Fibroblast of skin of back (primary cell): ENCODE measurements around the gene FOXF2.

ENCODE experiments used
- DNase-seq: peaks from one replicate; pipeline ENCODE4 v3.0.0-alpha.2; 2013

FOXF2 gene

DNA sequence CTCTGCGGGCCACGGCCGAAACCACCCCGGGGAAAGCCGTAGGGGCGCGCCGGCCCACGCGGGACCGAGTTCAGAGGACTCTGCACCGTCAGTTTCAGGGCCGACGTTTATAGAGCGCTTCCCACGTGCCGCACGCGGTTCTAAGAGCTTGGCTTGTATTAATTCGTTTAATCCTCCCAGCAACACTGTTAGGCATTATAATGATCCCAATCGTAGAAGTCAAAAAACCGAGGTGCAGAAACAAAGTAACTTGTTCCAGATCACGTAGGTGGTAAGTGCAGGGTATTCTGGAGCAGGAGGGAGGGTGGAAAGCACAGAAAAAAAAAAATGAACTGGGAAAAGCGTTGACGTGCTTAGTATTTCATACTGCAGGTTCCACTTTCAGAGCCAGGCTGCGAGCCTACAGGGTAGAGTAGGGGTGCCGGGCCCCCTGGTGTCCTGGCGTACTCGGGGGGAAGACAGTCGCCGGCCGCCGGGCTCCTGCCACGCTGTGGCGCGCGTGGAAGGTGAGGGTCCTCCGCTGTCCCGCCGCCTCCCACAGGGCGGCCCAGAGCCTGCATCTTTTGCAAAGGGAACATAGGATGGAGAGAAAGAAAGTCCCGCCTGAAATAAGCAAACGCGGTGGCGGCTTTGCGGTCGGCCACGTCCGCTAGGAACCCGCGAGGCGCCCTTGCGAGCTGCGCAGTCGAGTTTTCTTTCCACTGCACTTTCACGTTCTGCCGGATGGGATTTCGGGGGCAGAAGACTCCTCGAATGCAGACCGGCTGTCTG is 10.2 kb upstream of the FOXF2 start:
- no peak for DNase-seq

DNA sequence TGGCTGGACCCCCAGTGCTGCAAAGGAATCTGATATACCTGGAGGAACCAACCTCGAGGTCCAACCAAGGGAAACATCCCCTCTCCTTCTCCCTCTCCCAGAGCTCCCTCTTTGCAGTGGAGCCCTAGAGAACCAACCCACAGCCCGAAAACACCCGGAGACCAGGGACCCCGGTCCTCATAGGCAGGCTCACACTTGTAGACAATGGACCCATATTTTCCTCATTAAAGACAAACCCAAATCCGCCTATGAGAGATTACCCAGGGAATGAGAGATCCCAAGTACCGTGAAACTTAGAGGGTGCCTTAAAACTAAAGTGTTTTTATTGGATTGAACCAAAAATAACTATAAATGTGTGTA is 9.6 kb upstream of the FOXF2 start:
- no peak for DNase-seq

DNA sequence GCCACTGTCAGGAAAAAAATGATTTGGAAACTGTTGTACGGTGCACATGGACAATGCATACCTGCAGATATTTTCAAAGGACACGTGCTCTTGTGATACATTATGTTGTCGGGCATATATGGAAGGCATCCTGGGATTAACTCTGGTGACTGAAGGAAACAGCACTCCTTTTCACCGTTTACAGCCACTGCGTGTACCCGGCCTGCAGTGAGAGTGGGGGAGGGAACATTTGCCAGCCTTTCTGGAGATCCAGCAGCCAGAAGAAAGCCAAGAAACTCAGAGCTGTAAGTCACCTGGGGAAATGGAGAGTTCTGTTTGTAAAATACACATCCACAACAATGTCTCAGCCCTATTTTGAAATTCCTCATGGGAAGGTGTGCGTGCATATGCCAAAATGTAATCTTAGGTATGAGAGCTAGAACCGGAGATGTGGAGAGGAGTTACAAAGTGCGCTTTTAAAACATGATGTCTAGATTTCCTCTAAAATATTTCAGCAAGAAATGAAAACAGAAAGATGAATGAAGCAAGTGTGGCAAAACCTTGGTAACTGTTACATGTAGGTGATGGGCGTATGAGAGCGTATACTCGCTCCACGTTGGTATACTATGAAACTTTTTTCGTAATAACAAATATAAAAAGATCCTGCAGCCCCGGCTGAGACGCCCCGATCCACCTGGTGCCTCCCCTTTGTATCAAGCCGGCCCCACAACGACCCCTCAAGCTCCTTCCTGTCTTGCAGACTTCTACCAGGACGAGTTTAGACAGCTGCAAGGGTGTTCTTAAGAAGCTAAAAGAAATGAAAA is 8.6 kb upstream of the FOXF2 start:
- no peak for DNase-seq

DNA sequence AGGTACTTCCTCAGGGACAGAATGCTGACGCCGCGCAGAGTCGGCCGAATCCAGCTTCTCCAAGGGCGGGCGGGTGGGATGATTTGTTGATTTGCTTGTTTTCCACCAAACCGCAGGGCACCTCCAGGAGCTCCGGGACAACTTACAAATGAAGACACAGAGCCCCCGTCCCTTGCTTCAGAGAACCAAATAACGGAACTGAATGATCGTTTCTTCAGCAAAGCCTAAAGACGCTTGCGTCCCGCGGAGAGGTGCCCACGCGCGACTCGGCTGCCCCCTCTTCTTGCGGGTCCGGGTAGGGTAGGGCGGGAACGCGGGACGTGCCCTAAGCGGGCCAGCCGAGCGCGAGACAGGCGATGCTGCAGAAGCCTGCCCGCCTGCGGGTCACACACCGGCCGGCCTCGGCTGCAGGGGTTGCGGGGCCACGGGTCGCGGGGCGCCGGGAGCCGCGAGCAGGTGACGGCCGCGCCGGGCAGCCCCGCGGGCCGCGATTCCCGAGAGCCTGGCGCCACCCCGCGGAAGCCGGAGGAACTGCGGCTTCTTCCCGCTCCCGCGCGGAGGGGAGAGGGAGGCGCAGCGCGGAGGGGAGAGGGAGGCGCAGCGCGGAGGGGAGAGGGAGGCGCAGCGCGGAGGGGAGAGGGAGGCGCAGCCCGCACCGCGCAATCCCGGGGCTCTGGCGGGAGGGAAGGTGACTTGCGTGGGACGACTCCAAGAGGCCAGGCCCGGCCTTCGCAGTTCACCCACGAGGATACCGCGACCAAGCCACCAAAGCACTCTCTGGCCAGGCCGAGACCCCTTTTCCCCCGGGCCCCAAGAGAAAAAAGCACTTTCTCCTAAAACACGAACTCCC is 7.7 kb upstream of the FOXF2 start:
- DNase-seq: peak; percentile 22

DNA sequence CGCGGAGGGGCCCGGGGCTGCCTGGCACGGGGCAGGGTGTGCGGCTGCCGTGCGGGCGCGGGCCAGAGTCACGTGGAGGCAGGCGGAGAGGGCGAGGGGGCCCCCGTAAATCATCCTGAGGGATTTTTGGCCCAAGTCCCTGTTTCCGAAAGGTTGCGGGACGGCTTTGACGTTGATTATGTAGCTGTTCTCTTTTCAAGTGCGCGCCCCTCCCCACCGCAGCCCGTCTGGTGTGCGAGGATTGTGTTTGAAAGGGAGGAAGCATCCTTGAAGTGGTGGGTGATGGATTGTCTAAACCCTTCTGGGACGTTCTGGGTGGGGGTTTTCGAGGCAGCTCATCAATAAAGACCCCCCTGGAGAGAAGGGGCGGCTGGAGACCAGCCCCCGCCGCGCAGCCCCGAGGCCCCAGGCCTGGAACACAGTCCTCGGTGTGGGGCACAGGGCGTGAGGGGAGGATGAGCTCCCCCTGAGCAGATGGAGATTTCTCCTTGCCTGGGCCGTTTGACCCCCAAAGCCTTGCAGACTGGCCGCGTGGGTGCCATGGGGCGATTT is 7.0 kb upstream of the FOXF2 start:
- no peak for DNase-seq

DNA sequence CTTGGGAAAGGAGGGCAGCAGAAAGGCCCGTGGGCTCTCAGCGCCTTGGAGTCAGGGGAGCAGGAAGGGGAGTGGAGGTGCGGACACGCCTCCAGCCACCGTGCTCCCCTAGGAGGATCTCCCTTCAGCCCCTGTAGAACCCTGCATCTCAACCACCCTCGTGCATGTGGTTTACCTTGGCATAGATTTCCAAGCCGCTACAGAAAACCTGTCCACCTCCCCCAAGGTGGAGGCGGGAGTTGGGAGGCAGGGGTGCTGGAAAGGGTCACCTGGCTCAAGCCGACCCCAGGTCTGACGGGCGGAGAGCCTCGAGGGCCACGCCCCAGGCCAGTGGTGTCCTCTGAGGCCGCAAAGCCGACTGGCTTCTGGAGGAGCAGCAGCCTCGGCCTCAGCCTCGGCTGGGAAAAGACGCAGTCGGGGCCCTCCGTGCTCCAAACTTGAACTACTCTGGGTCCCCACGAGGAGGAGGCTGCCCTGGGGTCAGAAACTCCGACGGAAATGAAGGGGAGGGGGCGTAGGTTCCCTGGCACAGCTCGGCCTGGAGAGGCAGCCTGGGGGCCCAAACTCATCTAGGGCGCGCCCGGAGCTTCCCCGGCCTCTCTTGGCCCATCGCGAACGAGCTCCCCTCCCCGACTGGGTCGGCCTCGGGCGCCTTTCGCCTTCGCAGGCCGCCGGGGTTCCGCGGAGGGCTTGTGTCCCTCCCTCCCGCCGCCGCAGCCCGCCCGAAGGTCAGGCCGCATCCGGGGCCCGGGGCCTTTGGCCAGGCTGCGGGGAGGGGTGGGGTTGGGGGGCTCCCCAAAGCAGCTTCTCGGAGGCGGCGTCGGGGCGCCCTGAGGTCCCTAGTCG is 6.3 kb upstream of the FOXF2 start:
- DNase-seq: no peak

DNA sequence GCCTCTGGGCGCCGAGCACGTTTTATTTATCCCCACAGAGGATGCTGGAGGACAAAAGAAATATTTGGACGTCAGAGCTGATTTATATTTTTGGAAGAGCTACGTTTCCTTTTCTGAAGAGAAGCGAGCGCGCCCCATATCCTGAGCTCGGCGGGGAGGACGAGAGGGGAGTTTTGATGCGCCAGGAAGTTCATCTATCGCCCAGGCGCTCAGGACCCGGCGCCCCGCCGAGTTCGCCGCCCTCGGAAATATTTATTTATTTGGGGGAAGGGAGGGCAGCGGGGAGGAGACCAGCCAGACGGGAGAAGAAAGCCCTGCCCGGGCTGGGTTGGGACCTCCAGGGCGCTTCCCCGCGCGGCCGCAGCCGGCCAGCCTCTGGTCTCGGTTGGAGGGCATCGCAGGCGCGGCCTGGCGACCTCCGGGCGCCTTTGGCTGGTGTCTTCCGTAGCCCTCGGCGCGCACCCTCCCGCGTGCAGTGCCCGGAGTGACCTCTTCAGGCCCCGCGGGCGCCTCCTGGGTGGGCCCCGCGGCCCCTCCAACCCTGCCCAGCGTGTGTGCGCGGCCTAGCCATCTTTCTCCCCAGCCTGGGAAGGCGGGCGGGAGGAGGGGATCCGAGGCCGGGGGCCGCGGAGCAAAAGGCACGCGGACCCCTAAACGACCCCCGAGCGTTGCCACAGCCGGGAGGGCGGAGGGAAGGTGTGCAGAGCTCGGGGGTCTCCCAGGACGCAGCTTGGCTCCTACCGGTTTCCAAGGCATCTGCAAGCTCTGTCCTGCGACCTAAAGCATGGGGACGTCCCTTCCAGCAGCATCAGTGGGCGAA is 5.4 kb upstream of the FOXF2 start:
- no peak for DNase-seq

DNA sequence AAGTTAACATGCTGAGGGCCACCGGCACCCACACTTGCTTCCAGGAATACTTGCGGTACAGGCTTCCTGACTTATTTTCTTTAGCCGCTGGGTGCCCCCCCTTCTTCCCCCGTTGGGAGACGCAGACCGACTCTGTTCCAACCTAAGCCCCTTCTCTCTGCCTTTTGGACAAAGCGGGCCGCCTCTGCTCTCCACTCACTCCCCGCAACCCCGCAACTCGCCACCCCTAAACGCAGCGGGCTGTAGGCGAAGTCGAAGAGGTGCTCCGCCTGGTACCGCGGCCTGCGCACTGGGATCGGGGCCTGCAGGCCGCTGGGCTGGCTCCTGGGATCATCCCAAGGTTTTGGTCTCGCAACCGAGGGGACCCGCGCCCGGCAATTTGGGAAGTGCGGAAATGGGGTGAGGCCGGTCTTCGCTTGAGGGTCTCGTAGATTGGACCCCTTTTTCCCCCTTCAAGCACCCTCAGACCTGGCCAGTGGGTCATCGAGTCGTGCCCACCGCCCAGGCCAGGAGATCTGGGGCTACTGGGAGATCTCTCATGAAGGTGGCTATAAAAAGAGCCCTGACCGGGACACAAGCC is 4.7 kb upstream of the FOXF2 start:
- no peak for DNase-seq

DNA sequence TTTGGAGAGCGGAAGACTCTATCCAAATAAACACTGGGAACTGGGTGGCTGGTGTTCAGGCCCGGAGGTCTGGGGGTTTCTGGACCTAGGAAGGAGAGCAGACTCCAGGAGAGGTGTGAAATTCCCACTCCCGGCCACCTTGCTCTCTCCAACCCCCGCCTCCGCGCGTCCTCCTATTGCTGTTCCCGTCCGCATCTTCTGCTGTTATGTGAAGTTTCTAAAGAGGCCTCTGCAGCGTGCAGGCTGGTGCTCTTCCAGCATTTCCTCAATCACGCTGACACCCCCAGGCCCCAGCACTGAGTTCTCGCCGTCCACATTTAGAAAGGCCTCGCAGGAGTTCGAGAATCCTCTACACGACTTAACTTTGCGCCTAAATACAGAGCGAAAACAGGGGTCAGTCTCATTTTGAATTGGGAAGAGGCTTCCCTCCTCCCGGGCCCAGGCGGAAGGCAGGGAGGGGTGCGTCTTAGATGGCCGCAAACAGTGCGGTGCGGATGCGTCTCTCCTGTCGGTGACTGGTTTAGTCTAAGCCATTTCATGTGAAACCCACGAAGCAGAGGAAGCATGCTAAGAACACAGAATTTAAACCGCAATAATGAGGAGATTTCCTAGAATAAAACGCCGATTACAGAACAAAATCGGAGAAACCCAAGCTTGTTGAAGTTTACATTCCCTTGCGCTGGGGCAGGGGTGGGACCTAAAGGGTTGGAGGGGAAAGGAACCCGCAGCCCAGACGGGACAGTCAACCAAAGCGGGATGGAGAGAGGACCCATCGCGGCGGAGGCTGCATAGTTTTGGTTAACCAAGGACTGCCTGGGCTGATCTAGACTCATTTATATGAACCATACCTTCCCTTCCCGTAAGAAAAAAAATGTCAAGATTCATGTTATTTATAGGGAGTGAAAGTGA is 4.0 kb upstream of the FOXF2 start:
- no peak for DNase-seq

DNA sequence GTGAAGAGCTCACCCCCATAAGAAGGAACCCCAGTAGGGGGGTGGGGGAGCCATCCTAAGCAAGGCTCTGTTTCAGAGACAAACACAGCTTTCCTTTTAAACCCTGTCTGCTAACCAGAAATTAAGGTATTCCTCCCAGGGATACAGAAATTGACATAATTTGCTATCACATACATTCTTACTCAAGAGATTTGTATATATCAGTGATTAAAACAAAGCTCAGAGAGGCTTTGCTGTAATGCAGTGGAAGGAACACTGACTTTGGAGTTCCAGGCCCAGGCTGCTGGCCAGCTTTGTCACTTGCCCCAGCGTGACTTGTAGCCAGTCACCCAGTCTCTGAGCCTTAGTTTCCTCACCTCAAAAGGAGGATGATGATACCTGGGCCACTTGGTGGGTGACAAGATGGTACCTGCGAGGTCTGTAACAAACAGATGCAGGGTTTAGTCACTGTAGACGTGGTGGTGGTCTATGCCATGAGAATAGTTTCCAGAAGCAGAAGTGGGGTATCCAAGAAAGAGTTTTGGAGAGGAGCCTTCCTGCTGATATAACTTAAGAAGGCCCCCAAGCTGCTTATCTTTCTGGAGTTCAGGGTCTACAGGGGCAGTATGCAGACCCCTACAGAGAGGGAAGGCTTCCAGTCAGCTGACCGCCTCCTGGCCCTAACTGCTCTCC is 3.2 kb upstream of the FOXF2 start:
- no peak for DNase-seq

DNA sequence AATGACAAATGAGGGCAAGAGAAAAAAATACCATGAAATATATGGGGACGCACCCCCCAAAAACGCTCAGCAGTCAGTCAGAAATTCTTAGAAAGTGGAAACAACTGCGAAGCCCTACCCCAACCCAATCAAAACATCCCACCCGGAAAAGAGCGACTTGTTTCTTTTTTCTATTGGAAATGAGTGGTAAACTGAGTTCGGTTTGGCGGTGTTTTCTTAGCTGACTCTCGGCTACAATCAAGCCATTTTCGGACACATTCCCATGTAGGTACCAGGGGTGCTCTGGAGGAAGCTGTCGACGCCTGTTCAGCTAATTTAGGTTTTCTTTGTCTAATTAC is 1.9 kb upstream of the FOXF2 start:
- DNase-seq: no peak

DNA sequence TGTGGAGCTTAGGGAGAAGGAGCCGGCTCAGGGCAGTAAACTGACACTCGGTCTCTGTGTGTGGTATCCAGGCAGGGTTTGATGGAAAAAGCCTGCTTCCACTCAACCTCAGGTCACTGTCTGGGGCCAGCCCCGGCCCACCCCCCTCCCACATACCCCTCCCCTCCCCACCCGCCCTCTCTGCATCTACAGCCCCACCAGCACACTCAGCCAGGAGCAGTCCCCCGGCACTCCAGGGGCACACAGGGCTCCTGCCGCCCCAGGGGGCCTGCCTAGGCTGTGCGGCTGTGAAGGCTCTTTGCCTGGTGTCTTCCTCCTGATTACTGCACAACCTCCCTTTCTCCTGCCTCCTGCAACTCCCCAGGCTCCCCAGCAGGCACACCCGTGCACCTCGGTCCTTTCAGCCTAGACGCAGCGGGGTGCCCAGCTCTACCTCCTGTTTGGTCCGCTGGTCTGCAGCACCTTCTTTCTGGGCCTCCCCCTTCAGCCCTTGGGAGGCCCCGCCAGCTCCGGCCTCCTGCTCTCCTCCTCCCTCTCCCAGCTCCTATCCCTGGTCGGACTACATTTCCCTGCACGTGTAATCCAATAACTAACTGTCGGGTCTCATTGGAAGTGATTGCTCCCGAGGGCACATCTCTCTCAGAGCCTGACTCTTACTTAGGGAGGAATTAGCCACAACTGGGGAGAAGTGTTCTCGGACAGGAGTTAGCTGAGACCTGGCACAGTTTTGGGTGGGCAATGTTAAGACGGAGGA is 1.3 kb upstream of the FOXF2 start:
- DNase-seq: no peak

DNA sequence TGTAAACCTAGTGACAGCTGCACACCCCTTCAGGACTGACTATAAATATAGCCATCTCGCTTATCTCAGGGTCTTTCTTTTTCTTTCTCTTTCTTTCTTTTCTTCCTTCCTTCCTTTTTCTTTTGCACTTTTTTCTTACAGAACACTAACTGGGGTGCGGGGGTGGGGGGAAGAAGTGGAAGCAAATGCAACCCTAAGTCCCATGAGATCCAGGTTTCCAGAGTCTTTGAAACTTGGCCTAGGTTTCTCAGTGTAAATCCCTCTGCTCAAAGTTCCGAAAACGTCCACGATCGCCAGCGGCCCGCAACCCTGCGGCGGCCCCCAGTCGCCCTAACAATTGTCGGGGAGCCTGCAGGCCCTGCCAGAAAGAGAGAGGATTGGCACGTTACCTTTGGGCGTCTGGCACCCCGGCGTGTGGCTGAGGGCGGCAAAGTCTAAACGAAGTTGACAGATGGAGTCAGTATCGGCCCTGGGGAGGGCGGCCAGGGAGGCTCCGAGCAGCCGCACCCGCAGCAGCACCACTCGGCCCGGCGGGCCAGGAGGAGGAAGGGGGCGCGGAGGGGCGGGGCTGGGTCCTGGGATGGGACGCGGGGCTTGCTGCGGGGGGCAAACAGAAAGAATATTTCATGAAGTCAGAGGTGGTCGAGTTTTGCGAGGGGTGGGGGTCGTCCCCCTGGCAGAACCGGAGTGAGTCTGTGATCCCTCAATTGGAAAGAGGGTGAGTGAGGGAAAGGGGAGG is 577 bp upstream of the FOXF2 start:
- no peak for DNase-seq

DNA sequence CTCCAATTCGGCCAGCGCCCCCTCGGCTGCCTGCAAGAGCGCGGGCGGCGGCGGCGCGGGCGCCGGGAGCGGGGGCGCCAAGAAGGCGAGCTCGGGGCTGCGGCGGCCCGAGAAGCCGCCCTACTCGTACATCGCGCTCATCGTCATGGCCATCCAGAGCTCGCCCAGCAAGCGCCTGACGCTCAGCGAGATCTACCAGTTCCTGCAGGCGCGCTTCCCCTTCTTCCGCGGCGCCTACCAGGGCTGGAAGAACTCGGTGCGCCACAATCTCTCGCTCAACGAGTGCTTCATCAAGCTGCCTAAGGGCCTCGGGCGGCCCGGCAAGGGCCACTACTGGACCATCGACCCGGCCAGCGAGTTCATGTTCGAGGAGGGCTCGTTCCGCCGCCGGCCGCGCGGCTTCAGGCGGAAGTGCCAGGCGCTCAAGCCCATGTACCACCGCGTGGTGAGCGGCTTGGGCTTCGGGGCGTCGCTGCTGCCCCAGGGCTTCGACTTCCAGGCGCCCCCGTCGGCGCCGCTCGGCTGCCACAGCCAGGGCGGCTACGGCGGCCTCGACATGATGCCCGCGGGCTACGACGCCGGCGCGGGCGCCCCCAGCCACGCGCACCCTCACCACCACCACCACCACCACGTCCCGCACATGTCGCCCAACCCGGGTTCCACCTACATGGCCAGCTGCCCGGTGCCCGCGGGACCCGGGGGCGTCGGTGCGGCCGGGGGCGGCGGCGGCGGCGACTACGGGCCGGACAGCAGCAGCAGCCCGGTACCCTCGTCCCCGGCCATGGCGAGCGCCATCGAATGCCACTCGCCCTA is 963 bp downstream of the FOXF2 start:
- DNase-seq: peak; percentile 57

DNA sequence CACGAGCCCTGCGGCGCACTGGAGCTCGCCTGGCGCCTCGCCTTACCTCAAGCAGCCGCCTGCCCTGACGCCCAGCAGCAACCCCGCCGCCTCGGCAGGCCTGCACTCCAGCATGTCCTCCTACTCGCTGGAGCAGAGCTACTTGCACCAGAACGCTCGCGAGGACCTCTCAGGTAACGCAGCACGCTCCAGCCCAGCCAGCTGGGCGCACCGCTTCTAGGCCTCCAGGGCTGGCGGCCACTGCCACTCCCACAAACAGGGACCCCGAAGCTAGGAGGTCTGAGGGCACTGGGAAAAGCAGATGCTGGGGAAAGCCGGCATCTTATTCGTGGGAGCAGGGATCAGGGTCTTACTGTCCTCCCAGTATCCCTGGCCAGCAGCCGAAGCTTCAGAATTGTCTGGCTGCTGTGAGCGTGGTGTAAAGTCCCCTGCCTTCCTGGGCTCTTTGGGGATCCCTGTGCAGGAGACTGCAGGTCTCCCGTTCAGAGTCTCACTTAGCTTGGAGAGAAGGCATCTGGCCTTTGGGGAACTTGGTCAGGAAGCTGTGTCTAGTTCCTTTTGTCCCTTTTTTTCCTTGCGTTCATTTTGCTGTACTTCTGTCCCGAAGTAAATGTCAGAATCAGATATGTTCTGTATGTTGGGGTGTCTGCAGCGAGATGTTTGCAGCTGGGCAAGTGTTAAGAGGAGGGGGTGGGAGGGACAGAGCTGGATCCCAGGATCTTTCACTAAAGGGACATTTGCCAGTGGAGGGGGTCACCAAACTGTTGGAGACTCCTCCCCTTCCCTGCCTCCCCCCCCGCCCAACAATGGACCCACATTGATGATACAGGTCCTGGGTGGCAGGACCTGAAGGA is 1.8 kb downstream of the FOXF2 start:
- DNase-seq: no peak
